CD4-positive, alpha-beta memory T cell (primary cell): ENCODE results near the gene ATG9B. TPM values are rescaled to one million over a fixed set of nuclear protein-coding genes. Genes with fewer than 3 reads are reported as not detected.

Source experiments
- CTCF ChIA-PET: fragments of 350-600 bp; sonication (Branson Sonifier 250); formaldehyde crosslinking; loops from one replicate; lab custom pipeline; 2021; ENCODE audit warnings: inconsistent platforms; ENCODE audit not compliant: partially characterized antibody; lab: Charles Lee
- POLR2A ChIA-PET: fragments of 350-600 bp; sonication (Branson Sonifier 250); formaldehyde crosslinking; loops from one replicate; lab custom pipeline; 2021; ENCODE audit not compliant: partially characterized antibody; lab: Charles Lee
- DNase-seq, 5 donors: peaks; one replicate each; pipeline versions ENCODE4 v3.0.0 to v3.0.0-alpha.2; 2020 to 2022; ENCODE audit warnings: mixed read lengths in 1 of 5
- H3K27ac ChIP-seq: one replicate; pipeline ENCODE4 v1.7.0; 2013; ENCODE audit warnings: low read depth, low read length
- H3K27me3 ChIP-seq: 2 replicates; pipeline ENCODE4 v1.7.0; 2013; ENCODE audit warnings: mild to moderate bottlenecking, low read length, moderate library complexity; ENCODE audit not compliant: insufficient read depth
- H3K36me3 ChIP-seq: 2 replicates; pipeline ENCODE4 v1.7.0; 2013; ENCODE audit warnings: mild to moderate bottlenecking, low read length, moderate library complexity; ENCODE audit not compliant: insufficient read depth
- H3K4me1 ChIP-seq: 2 replicates; pipeline ENCODE4 v1.7.0; 2013; ENCODE audit warnings: mild to moderate bottlenecking, low read length, moderate library complexity; ENCODE audit not compliant: insufficient read depth
- H3K4me3 ChIP-seq, 2 donors: one replicate each; pipeline ENCODE4 v1.7.0; 2013; ENCODE audit warnings: low read length in 2 of 2, mild to moderate bottlenecking in 1 of 2
- H3K9me3 ChIP-seq, 2 donors: one replicate each; pipeline ENCODE4 v1.7.0; 2013; ENCODE audit warnings: low read length in 2 of 2, control low read depth in 1 of 2; ENCODE audit not compliant: control insufficient read depth in 1 of 2
- H3K27ac Mint-ChIP-seq, 7 donors: one replicate each; pipeline ENCODE4 v1.8.0; 2020 to 2021; ENCODE audit warnings: mixed read lengths in 7 of 7, mild to moderate bottlenecking in 6 of 7, inconsistent platforms in 3 of 7, moderate library complexity in 3 of 7
- H3K27me3 Mint-ChIP-seq, 2 donors: one replicate each; pipeline ENCODE4 v1.8.0; 2020 to 2021; ENCODE audit warnings: mixed read lengths in 2 of 2
- H3K36me3 Mint-ChIP-seq, 2 donors: one replicate each; pipeline ENCODE4 v1.8.0; 2020 to 2021; ENCODE audit warnings: mixed read lengths in 2 of 2, inconsistent platforms in 1 of 2, mild to moderate bottlenecking in 1 of 2
- H3K4me1 Mint-ChIP-seq, 4 donors: one replicate each; pipeline ENCODE4 v1.8.0; 2020 to 2021; ENCODE audit warnings: mixed read lengths in 4 of 4, mild to moderate bottlenecking in 1 of 4
- H3K4me3 Mint-ChIP-seq, 8 donors: one replicate each; pipeline ENCODE4 v1.8.0; 2020 to 2021; ENCODE audit warnings: mixed read lengths in 8 of 8, mild to moderate bottlenecking in 7 of 8, moderate library complexity in 6 of 8, inconsistent platforms in 3 of 8
- H3K9me3 Mint-ChIP-seq, 8 donors: one replicate each; pipeline ENCODE4 v1.8.0; 2020 to 2021; ENCODE audit warnings: mixed read lengths in 8 of 8, mild to moderate bottlenecking in 5 of 8, inconsistent platforms in 3 of 8, moderate library complexity in 1 of 8
- intact Hi-C: fragments of 100-400 bp; cut with micrococcal nuclease; formaldehyde crosslinking; loops from one replicate; pipeline ENCODE4 v1.15.1; 2023
- polyA plus RNA-seq, 2 donors: library from polyadenylated mRNA; unstranded; fragments of 300-500 nt; fragmentation: Illumina TruSeq; gene quantifications; one replicate each; pipeline ENCODE4 v1.2.3, GENCODE V29; 2021
- total RNA-seq, 2 experiments: library from RNA; stranded (reverse); gene quantifications; one replicate each; pipeline ENCODE4 v1.2.3, GENCODE V29; 2021

The ATG9B gene
- total and polyA plus RNA-seq, 4 experiments from 2014 or later: 16.9 to 36.6 (median 29.6) TPM

- Histone ChIP-seq H3K36me3 (no peaks in the 10 kb centered on the region), H3K4me1 (peaks cover 35% of the 10 kb centered on the region), H3K4me3 (no peak overlapping the region), H3K9me3 (peaks cover 3 to 13% of the 10 kb centered on the region in 2 donors), H3K27me3 (no peaks in the 10 kb centered on the region), H3K27ac (no peak overlapping the region)
- ChIA-PET POLR2A (interaction anchor here (0.9 to 3.3 kb wide), 5 partner anchors 11 to 32 kb away, joined by 4 to 31 read pairs (median 7); no protein-coding TSS in a partner anchor), CTCF (interaction anchor here (0.8 to 5.7 kb wide), 27 partner anchors 8 to 198 kb away, joined by 3 to 86 read pairs (median 5); partner anchors contain the start of gene ABCB8)
- Mint-ChIP-seq H3K27me3 (peaks cover 6 to 7% of the 10 kb centered on the region in 2 donors), H3K4me1 (peaks cover 17 to 39% (median 26%) of the 10 kb centered on the region in 4 donors), H3K9me3 (peaks cover 0 to 20% (median 16%) of the 10 kb centered on the region in 8 donors), H3K27ac (peak overlapping the region in 2 of 7 donors; percentile 42 to 74), H3K4me3 (peak overlapping the region in 4 of 8 donors; percentile 49 to 63 (median 56)), H3K36me3 (peaks cover 0 to 6% of the 10 kb centered on the region in 2 donors)
- peak; percentile 42 to 52 (median 47) for DNase-seq
- intact Hi-C loops: loop anchor here (1.0 to 5.0 kb wide), 3 partner anchors 12 to 699 kb away; no protein-coding TSS in a partner anchor
These were observed 38.2 kb downstream of the ATG9B start for GRCh38 chr7:150986099-150986512.

- Histone ChIP-seq H3K4me1 (peaks cover 31% of the 10 kb centered on the region), H3K27me3 (peaks cover 7% of the 10 kb centered on the region), H3K9me3 (no peaks in the 10 kb centered on the region), H3K27ac (no peak overlapping the region), H3K4me3 (no peak overlapping the region), H3K36me3 (no peaks in the 10 kb centered on the region)
- H3K4me3 Mint-ChIP-seq: no peak overlapping the region
- H3K4me1 Mint-ChIP-seq: peaks cover 15 to 32% (median 21%) of the 10 kb centered on the region in 4 donors
- peaks cover 0 to under 1% (median 0%) of the 10 kb centered on the region in 8 donors for H3K9me3 Mint-ChIP-seq
- CTCF ChIA-PET: interaction anchor here (0.8 to 5.7 kb wide), 16 partner anchors 9 to 127 kb away, joined by 3 to 86 read pairs (median 8); partner anchors contain the start of gene ABCB8
- POLR2A ChIA-PET: interaction anchor here (0.8 to 3.3 kb wide), 10 partner anchors 9 to 73 kb away, joined by 3 to 31 read pairs (median 3); no protein-coding TSS in a partner anchor
- peaks cover 0 to under 1% of the 10 kb centered on the region in 2 donors for H3K36me3 Mint-ChIP-seq
- DNase-seq: peak; percentile 47 to 53 (median 50)
- intact Hi-C loops: no loop called here
- H3K27ac Mint-ChIP-seq: peak overlapping the region in 3 of 7 donors; percentile 36 to 62 (median 49)
- peaks cover 7 to 11% of the 10 kb centered on the region in 2 donors for H3K27me3 Mint-ChIP-seq
These were observed 40.4 kb downstream of the ATG9B start for GRCh38 chr7:150983893-150984368.

- peaks cover 0 to 4% (median 0%) of the 10 kb centered on the region in 8 donors for H3K9me3 Mint-ChIP-seq
These were observed 41.9 kb downstream of the ATG9B start for GRCh38 chr7:150982351-150982750.

GRCh38 chr7:150981644-150982043 is 42.6 kb downstream of the ATG9B start:
- Histone ChIP-seq H3K4me3 (no peak overlapping the region), H3K27me3 (peaks cover 16% of the 10 kb centered on the region), H3K4me1 (peaks cover 28% of the 10 kb centered on the region), H3K27ac (no peak overlapping the region), H3K36me3 (no peaks in the 10 kb centered on the region), H3K9me3 (no peaks in the 10 kb centered on the region)
- POLR2A ChIA-PET: no interaction called here
- H3K4me1 Mint-ChIP-seq: peaks cover 14 to 32% (median 21%) of the 10 kb centered on the region in 4 donors
- peaks cover 0 to 4% (median 0%) of the 10 kb centered on the region in 8 donors for H3K9me3 Mint-ChIP-seq
- H3K27me3 Mint-ChIP-seq: peaks cover 17 to 19% of the 10 kb centered on the region in 2 donors
- CTCF ChIA-PET: interaction anchor here (4.2 kb wide), 1 partner anchor 18 kb away, joined by 21 read pairs; no protein-coding TSS in a partner anchor
- H3K4me3 Mint-ChIP-seq: no peak overlapping the region
- peak in 1 of 5 donors; percentile 4 for DNase-seq
- H3K36me3 Mint-ChIP-seq: peaks cover 0 to 4% of the 10 kb centered on the region in 2 donors
- peak overlapping the region in 2 of 7 donors; percentile 19 for H3K27ac Mint-ChIP-seq
- intact Hi-C loops: no loop called here

More at GRCh38 chr7:150982351-150982750, 41.9 kb downstream of the ATG9B start:
- ChIA-PET CTCF (interaction anchor here (1.3 to 5.7 kb wide), 3 partner anchors 19 to 36 kb away, joined by 4 to 73 read pairs (median 21); no protein-coding TSS in a partner anchor), POLR2A (no interaction called here)
- Mint-ChIP-seq H3K36me3 (peaks cover 0 to 4% of the 10 kb centered on the region in 2 donors), H3K4me3 (no peak overlapping the region), H3K27ac (no peak overlapping the region), H3K27me3 (peaks cover 12 to 13% of the 10 kb centered on the region in 2 donors), H3K4me1 (peaks cover 10 to 25% (median 14%) of the 10 kb centered on the region in 4 donors)
- Histone ChIP-seq H3K4me1 (peaks cover 24% of the 10 kb centered on the region), H3K36me3 (no peaks in the 10 kb centered on the region), H3K27ac (no peak overlapping the region), H3K9me3 (no peaks in the 10 kb centered on the region), H3K27me3 (peaks cover 9% of the 10 kb centered on the region), H3K4me3 (no peak overlapping the region)
- intact Hi-C loops: no loop called here
- peak in 1 of 5 donors; percentile 5 for DNase-seq

- intact Hi-C loops: no loop called here
- POLR2A ChIA-PET: interaction anchor here (1.1 to 1.3 kb wide), 2 partner anchors 14 to 48 kb away, joined by 3 to 4 read pairs; partner anchors contain the start of gene ABCB8
These were observed 43.6 kb downstream of the ATG9B start for GRCh38 chr7:150980663-150981062.

GRCh38 chr7:150979713-150980390 is 44.4 kb downstream of the ATG9B start:
- H3K36me3 Mint-ChIP-seq: peaks cover 0 to 4% of the 10 kb centered on the region in 2 donors
- intact Hi-C loops: loop anchor here (10.0 kb wide), 1 partner anchor 105 kb away; the partner anchor contains the start of genes AGAP3, FASTK and TMUB1
- peaks cover 33% of the 10 kb centered on the region for H3K4me1 ChIP-seq
- H3K27me3 Mint-ChIP-seq: peaks cover 17 to 21% of the 10 kb centered on the region in 2 donors
- peak in 1 of 5 donors; percentile 31 for DNase-seq
- CTCF ChIA-PET: interaction anchor here (0.7 to 4.2 kb wide), 6 partner anchors 9 to 82 kb away, joined by 3 to 21 read pairs (median 4); no protein-coding TSS in a partner anchor
- POLR2A ChIA-PET: interaction anchor here (1.1 to 2.0 kb wide), 3 partner anchors 15 to 49 kb away, joined by 3 to 5 read pairs (median 4); partner anchors contain the start of gene ABCB8
- H3K36me3 ChIP-seq: no peaks in the 10 kb centered on the region
- H3K9me3 ChIP-seq: no peaks in the 10 kb centered on the region
- peaks cover 14 to 32% (median 26%) of the 10 kb centered on the region in 4 donors for H3K4me1 Mint-ChIP-seq
- H3K4me3 Mint-ChIP-seq: peak overlapping the region in 3 of 8 donors; percentile 33 to 57 (median 48)
- peaks cover 0 to 4% (median 0%) of the 10 kb centered on the region in 8 donors for H3K9me3 Mint-ChIP-seq
- peaks cover 22% of the 10 kb centered on the region for H3K27me3 ChIP-seq
- H3K27ac ChIP-seq: no peak overlapping the region
- no peak overlapping the region for H3K4me3 ChIP-seq
- H3K27ac Mint-ChIP-seq: peak overlapping the region in 1 of 7 donors; percentile 40

More at GRCh38 chr7:150980663-150981062, 43.6 kb downstream of the ATG9B start:
- Mint-ChIP-seq H3K36me3 (peaks cover 0 to 4% of the 10 kb centered on the region in 2 donors), H3K4me1 (peaks cover 10 to 28% (median 22%) of the 10 kb centered on the region in 4 donors), H3K27ac (peak overlapping the region in 2 of 7 donors; percentile 41 to 53), H3K9me3 (peaks cover 0 to 4% (median 0%) of the 10 kb centered on the region in 8 donors), H3K27me3 (peaks cover 17 to 19% of the 10 kb centered on the region in 2 donors), H3K4me3 (peak overlapping the region in 1 of 8 donors; percentile 14)
- Histone ChIP-seq H3K4me1 (peaks cover 28% of the 10 kb centered on the region), H3K27ac (no peak overlapping the region), H3K9me3 (no peaks in the 10 kb centered on the region), H3K27me3 (peaks cover 22% of the 10 kb centered on the region), H3K36me3 (no peaks in the 10 kb centered on the region), H3K4me3 (no peak overlapping the region)
- DNase-seq: no peak
- CTCF ChIA-PET: interaction anchor here (0.7 to 4.2 kb wide), 4 partner anchors 8 to 82 kb away, joined by 4 to 21 read pairs (median 6); no protein-coding TSS in a partner anchor
